ENCODE data around the gene FAM76B. TPM values are rescaled to one million over a fixed set of nuclear protein-coding genes. Genes with fewer than 3 reads are reported as not detected.
"Not testable (repeated sequence)": the region's sequence is repeated elsewhere in the genome, so short reads cannot be mapped to it uniquely, and the experiment has no call there.

FAM76B gene
- total RNA-seq, 2 donors from 2014 or later, result 36.5 to 40.2 TPM

DNA sequence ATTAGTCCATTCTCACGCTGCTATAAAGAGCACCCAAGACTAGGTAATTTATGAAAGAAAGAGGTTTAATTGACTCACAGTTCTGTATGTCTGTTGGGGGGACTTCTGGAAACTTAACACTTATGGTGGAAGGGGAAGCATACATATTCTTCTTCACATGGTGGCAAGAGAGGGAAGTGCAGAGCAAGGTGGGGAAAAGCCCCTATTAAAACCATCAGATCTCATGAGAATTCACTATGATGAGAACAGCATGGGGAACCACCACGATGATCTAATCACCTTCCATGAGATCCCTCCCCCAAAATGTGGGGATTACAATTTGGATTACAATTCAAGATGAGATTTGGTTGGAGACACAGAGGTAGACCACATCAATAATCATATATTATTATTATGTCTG is 26.5 kb upstream of the FAM76B start:
- Histone ChIP-seq H3K27ac (ENCODE audit: low read depth, low read length) (no peak overlapping the region), H3K9me3 (ENCODE audit: control insufficient read depth, low read length) (no peaks in the 10 kb centered on the region), H3K36me3 (ENCODE audit: control insufficient read depth, insufficient read depth, low read length) (peaks cover 62% of the 10 kb centered on the region), H3K9ac (ENCODE audit: extremely low read depth, low read length, poor library complexity, severe bottlenecking) (no peak overlapping the region), H3K4me1 (ENCODE audit: control insufficient read depth, insufficient read depth, low read length) (no peaks in the 10 kb centered on the region), H3K27me3 (ENCODE audit: control insufficient read depth, insufficient read depth, low read length, poor library complexity, severe bottlenecking) (no peaks in the 10 kb centered on the region), H3K4me3 (ENCODE audit: low read length) (no peak overlapping the region)
- H3K4me1 Mint-ChIP-seq, result no peaks in the 10 kb centered on the region
- no peak overlapping the region for H3K4me3 Mint-ChIP-seq
- TF ChIP-seq, protein P1, sequence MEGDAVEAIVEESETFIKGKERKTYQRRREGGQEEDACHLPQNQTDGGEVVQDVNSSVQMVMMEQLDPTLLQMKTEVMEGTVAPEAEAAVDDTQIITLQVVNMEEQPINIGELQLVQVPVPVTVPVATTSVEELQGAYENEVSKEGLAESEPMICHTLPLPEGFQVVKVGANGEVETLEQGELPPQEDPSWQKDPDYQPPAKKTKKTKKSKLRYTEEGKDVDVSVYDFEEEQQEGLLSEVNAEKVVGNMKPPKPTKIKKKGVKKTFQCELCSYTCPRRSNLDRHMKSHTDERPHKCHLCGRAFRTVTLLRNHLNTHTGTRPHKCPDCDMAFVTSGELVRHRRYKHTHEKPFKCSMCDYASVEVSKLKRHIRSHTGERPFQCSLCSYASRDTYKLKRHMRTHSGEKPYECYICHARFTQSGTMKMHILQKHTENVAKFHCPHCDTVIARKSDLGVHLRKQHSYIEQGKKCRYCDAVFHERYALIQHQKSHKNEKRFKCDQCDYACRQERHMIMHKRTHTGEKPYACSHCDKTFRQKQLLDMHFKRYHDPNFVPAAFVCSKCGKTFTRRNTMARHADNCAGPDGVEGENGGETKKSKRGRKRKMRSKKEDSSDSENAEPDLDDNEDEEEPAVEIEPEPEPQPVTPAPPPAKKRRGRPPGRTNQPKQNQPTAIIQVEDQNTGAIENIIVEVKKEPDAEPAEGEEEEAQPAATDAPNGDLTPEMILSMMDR (conservative IDR thresholded peaks at IDR 0.05), result no peak
- no peaks in the 10 kb centered on the region for H3K27me3 Mint-ChIP-seq (ENCODE audit: insufficient read depth)
- no peak for DNase-seq
- peaks cover 1% of the 10 kb centered on the region for H3K9me3 Mint-ChIP-seq
- H3K36me3 Mint-ChIP-seq (ENCODE audit: low read depth), result peaks cover 53% of the 10 kb centered on the region
- WGBS, 2 experiments (ENCODE audit: insufficient coverage in 1 of 2, insufficient read length in 1 of 2), result 98% methylated on average over 2 of the region's 2 CpGs; no CpG with 5 or more reads in 1 of the 2 experiments
- H3K27ac Mint-ChIP-seq, result no peak overlapping the region

DNA sequence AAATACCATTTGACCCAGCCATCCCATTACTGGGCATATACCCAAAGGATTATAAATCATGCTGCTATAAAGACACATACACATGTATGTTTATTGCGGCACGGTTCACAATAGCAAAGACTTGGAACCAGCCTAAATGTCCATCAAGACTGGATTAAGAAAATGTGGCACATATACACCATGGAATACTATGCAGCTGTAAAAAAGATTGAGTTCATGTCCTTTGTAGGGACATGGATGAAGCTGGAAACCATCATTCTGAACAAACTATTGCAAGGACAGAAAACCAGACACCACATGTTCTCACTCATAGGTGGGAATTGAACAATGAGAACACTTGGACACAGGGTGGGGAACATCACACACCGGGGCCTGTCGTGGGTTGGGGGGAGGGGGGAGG is 21.5 kb upstream of the FAM76B start:
- Mint-ChIP-seq H3K36me3 (ENCODE audit: low read depth) (peaks cover 67% of the 10 kb centered on the region), H3K9me3 (peaks cover 49% of the 10 kb centered on the region)
- H3K4me3 ChIP-seq (ENCODE audit: low read length); H3K4me3 Mint-ChIP-seq; H3K4me1 ChIP-seq (ENCODE audit: control insufficient read depth, insufficient read depth, low read length); H3K27me3 ChIP-seq (ENCODE audit: control insufficient read depth, insufficient read depth, low read length, poor library complexity, severe bottlenecking); H3K27me3 Mint-ChIP-seq (ENCODE audit: insufficient read depth); DNase-seq; H3K27ac ChIP-seq (ENCODE audit: low read depth, low read length); H3K4me1 Mint-ChIP-seq; H3K27ac Mint-ChIP-seq; H3K9ac ChIP-seq (ENCODE audit: extremely low read depth, low read length, poor library complexity, severe bottlenecking): not testable (repeated sequence)
- Histone ChIP-seq H3K9me3 (ENCODE audit: control insufficient read depth, low read length) (peaks cover 14% of the 10 kb centered on the region), H3K36me3 (ENCODE audit: control insufficient read depth, insufficient read depth, low read length) (peaks cover 41% of the 10 kb centered on the region)
- 98 to 100% methylated on average over 2 to 4 of the region's 4 CpGs for WGBS, 2 experiments (ENCODE audit: insufficient coverage in 1 of 2, insufficient read length in 1 of 2)

DNA sequence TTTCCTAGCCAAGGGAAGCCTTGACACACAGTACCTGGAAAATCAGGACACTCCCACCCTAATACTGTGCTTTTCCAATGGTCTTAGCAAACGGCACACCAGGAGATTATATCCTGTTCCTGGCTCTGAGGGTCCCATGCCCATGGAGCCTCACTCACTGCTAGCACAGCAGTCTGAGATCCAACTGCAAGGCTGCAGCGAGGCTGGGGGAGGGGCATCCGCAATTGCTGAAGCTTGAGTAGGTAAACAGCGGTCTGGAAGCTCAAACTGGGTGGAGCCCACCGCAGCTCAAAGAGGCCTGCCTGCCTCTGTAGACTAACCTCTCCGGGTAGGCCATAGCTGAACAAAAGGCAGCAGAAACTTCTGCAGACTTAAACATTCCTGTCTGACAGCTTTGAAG is 16.9 kb upstream of the FAM76B start:
- not testable (repeated sequence) for H3K4me1 Mint-ChIP-seq; H3K27me3 Mint-ChIP-seq (ENCODE audit: insufficient read depth); H3K27ac ChIP-seq (ENCODE audit: low read depth, low read length); H3K9ac ChIP-seq (ENCODE audit: extremely low read depth, low read length, poor library complexity, severe bottlenecking); DNase-seq; H3K4me1 ChIP-seq (ENCODE audit: control insufficient read depth, insufficient read depth, low read length); H3K4me3 Mint-ChIP-seq; H3K27me3 ChIP-seq (ENCODE audit: control insufficient read depth, insufficient read depth, low read length, poor library complexity, severe bottlenecking); H3K27ac Mint-ChIP-seq; H3K4me3 ChIP-seq (ENCODE audit: low read length)
- H3K9me3 Mint-ChIP-seq, result peaks cover 55% of the 10 kb centered on the region
- H3K36me3 Mint-ChIP-seq (ENCODE audit: low read depth), result peaks cover 79% of the 10 kb centered on the region
- Histone ChIP-seq H3K9me3 (ENCODE audit: control insufficient read depth, low read length) (peaks cover 33% of the 10 kb centered on the region), H3K36me3 (ENCODE audit: control insufficient read depth, insufficient read depth, low read length) (peaks cover 57% of the 10 kb centered on the region)
- 95 to 100% methylated on average over 4 to 6 of the region's 6 CpGs for WGBS, 2 experiments (ENCODE audit: insufficient coverage in 1 of 2, insufficient read length in 1 of 2)

DNA sequence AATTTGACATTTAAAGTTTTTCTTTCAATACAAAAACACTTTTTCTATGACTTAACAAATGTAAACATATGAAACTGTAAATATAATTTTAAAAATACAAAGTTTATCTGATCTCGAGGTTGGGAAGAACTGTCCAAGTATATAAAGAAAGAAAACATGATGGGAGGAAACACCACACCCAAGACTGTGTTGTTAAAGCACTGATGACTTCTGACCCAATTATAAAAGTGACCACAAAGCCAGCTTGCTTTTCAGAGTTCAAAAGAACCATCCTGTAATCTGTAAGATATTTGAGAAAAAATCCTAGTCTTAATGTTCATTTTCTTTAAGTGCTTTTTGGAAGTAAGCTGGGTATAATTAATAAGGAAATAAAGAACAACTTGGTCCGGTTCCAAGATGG is 16.3 kb upstream of the FAM76B start:
- H3K27ac Mint-ChIP-seq, result no peak overlapping the region
- WGBS, 2 experiments (ENCODE audit: insufficient coverage in 1 of 2, insufficient read length in 1 of 2), result 93% methylated on average over 2 of the region's 2 CpGs

More for the DNA sequence above, 16.3 kb upstream of the FAM76B start:
- Mint-ChIP-seq H3K4me3 (no peak overlapping the region), H3K27me3 (ENCODE audit: insufficient read depth) (no peaks in the 10 kb centered on the region), H3K36me3 (ENCODE audit: low read depth) (peaks cover 82% of the 10 kb centered on the region), H3K9me3 (peaks cover 52% of the 10 kb centered on the region), H3K4me1 (no peaks in the 10 kb centered on the region)
- H3K4me1 ChIP-seq (ENCODE audit: control insufficient read depth, insufficient read depth, low read length), result no peaks in the 10 kb centered on the region
- H3K9me3 ChIP-seq (ENCODE audit: control insufficient read depth, low read length), result peaks cover 33% of the 10 kb centered on the region
- no peak for DNase-seq
- peaks cover 63% of the 10 kb centered on the region for H3K36me3 ChIP-seq (ENCODE audit: control insufficient read depth, insufficient read depth, low read length)
- TF ChIP-seq, protein P1 (conservative IDR thresholded peaks at IDR 0.05), result no peak
- no peak overlapping the region for H3K9ac ChIP-seq (ENCODE audit: extremely low read depth, low read length, poor library complexity, severe bottlenecking)
- H3K27ac ChIP-seq (ENCODE audit: low read depth, low read length), result no peak overlapping the region
- H3K27me3 ChIP-seq (ENCODE audit: control insufficient read depth, insufficient read depth, low read length, poor library complexity, severe bottlenecking), result no peaks in the 10 kb centered on the region
- no peak overlapping the region for H3K4me3 ChIP-seq (ENCODE audit: low read length)
